A172 (cell line): ENCODE data around the gene HOXB4. TPM values are rescaled to one million over a fixed set of nuclear protein-coding genes. Genes with fewer than 3 reads are reported as not detected.

Experiments used
- DNase-seq: peaks from one replicate; pipeline ENCODE4 v3.0.0-alpha.2; 2015; ENCODE audit warnings: low spot score
- total RNA-seq: library from RNA; depleted of rRNA; stranded (reverse); fragments of >200 nt; shearing (Covaris generic); gene quantifications from 2 replicates; pipeline ENCODE4 v1.2.3, GENCODE V29; 2014

HOXB4 gene
- total RNA-seq, 1 experiment from 2014 or later: 5.1 TPM

- peak; percentile 44 for DNase-seq
Observed at GRCh38 chr17:48590607-48591161, 12.5 kb upstream of the HOXB4 start.

- peak; percentile 94 for DNase-seq
Observed at GRCh38 chr17:48589831-48590606, 11.9 kb upstream of the HOXB4 start, which contains the start of gene HOXB3. HOXB3 (minus strand) TSS chr17:48590241; CDS start chr17:48552474, 37,767 bp downstream.

GRCh38 chr17:48589060-48589830 lies 11.1 kb upstream of the HOXB4 start:
- peak; percentile 66 for DNase-seq

DNA sequence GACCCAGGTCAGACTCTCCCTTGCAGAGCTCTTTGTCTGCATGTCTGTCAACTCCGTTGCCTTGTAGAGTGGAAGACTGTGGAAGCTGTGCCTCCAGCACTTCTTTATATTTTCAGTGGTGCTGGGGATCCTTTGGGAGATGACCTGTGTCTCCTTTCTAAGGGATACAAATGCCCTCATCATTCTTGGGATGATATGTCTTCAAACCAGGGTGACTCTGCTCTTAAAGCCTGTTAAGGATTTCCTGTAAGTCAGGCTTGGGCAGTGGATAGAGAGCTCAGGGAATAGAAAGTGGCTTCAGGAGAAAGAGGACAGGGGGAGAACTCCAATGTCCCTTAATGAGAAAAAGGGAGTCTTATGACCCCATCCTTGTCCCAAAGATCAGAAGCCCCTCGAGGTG lies 10.4 kb upstream of the HOXB4 start:
- peak; percentile 43 for DNase-seq

- peak; percentile 59 for DNase-seq
Observed at GRCh38 chr17:48588074-48588415, 9.9 kb upstream of the HOXB4 start.

- DNase-seq: peak; percentile 80
Observed at GRCh38 chr17:48587276-48588073, 9.3 kb upstream of the HOXB4 start.

- DNase-seq: peak; percentile 46
Observed at GRCh38 chr17:48586355-48587258, 8.5 kb upstream of the HOXB4 start.

- peak; percentile 52 for DNase-seq
Observed at GRCh38 chr17:48584223-48584741, 6.1 kb upstream of the HOXB4 start.

DNA sequence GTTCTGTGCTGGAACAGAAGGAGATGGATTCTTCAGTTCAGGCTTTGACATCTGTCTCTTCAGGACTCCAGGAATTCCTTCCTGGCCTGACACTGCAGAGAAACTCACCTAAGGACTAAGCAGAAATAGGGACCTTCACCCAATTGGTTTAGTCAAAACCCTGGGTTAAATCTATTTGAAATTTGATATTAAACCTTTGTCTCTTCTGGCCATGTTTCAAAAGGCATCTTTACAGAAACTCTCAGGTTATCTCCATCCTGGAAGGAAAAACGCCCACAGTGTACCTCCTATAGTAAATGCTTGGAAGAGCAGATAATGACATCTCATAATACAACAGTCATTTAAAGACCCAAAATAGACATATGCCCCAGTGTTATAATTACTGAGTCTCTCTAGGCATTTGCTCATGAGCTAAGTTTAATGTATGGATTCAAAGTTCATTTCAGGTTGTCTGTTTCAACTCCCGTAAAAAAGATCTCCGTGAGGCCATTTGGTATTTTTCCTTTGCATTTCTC lies 5.6 kb upstream of the HOXB4 start:
- no peak for DNase-seq

GRCh38 chr17:48582750-48583069 lies 4.6 kb upstream of the HOXB4 start:
- no peak for DNase-seq

GRCh38 chr17:48579760-48580554 lies 1.8 kb upstream of the HOXB4 start:
- DNase-seq: peak; percentile 56

GRCh38 chr17:48579471-48579759 lies 1.3 kb upstream of the HOXB4 start:
- DNase-seq: no peak

DNA sequence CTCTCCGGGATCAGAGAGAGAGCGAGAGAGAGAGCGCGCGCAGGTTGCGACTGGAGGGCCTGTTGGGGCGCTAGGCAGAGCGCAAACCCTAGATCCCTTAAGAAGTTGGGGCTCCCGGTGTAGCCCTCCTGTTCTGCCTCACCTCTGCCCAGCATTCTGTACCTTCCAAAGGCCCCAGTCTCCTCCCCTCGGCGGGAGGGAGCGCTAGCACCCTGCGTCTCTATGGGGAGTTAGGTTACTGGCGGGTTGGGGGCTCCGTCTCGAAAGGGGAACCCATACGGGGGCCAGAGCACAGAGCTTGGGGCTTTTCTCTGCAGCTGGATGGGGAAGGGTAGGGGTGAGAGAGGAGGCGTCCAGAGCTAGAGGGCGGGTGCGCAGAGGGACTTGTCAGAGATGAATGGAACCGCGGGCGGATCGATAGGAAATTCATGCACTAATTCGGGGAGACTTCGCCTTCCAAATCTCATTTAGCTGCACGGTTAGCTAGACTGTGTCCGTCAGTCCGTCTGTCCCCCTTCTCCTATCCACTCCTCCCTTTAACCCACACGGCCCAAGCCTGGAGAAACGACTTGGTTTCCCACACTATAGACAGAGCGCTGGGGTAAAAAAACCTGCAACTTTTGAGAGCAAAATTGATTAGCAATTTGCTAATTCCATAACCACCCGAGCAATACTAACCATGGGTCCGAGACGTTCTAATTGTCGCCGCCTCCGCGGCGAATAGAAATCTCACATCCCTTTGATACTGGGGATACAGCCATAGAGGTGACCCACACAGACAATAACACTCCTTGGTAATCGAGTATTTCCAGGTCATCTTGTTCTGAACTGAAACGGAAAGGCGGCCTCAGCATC lies 693 bp upstream of the HOXB4 start:
- peak; percentile 51 for DNase-seq

- peak; percentile 56 for DNase-seq
Observed at GRCh38 chr17:48577330-48577945, 712 bp downstream of the HOXB4 start.

DNA sequence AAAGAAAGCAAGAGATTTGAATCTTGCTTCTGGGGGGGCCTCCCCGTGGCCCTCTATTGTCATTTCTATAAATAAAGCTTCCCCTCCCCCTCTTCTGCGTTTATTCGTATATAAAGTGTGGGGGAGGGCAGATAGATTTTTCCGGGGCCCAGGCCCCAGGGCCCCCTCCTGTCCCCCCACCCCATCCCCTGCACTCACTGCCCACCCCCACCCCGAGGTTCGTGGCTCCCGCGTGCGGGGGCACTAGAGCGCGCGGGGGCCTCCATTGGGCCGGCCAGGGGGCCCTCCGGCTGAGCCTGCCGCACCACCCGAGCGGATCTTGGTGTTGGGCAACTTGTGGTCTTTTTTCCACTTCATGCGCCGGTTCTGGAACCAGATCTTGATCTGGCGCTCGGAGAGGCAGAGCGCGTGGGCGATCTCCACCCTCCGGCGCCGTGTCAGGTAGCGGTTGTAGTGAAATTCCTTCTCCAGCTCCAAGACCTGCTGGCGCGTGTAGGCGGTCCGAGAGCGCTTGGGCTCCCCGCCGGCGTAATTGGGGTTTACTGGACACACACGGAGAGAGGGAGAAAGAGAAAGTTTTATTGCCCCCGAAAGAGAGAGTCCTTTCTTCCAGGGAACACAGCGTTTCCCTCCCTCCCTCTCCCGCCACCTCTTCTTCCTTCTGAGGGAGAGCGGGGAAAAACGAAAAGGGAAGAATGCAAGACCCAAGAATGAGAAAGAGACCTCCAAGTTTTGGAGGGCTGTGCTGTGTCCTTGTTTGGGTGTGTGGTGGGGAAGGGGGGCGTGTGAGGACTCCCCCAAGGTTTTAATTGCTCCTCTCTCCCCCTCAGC lies 1.5 kb downstream of the HOXB4 start:
- DNase-seq: peak; percentile 35

GRCh38 chr17:48575673-48576478 lies 2.3 kb downstream of the HOXB4 start:
- peak; percentile 51 for DNase-seq
